Stimulated activated CD4-positive, alpha-beta T cell treated with anti-CD3 and anti-CD28 coated beads, Interleukin-15, amount 100 ng/mL, for 48 hours (primary cell): ENCODE results near the gene CHRNA3.
"Not testable (repeated sequence)": the region's sequence is repeated elsewhere in the genome, so short reads cannot be mapped to it uniquely, and the experiment has no call there.

Experiments used
- DNase-seq, 2 donors: peaks; one replicate each; pipeline ENCODE4 v3.0.0-alpha.2; 2020; ENCODE audit warnings: low read depth in 2 of 2

CHRNA3 gene

GRCh38 chr15:78560201-78560600 lies 60.6 kb downstream of the CHRNA3 start:
- not testable (repeated sequence) for DNase-seq

GRCh38 chr15:78552597-78552996 lies 68.2 kb downstream of the CHRNA3 start:
- no peak for DNase-seq

- DNase-seq, result no peak
These were observed 68.9 kb downstream of the CHRNA3 start for GRCh38 chr15:78551902-78552301.

GRCh38 chr15:78550815-78551214 lies 70.0 kb downstream of the CHRNA3 start:
- DNase-seq, result no peak

- DNase-seq, result no peak
These were observed 70.6 kb downstream of the CHRNA3 start for GRCh38 chr15:78550194-78550593.
